Mucosa of descending colon (tissue), 3 donors: ENCODE results near the gene FGF9. TPM values are rescaled to one million over a fixed set of nuclear protein-coding genes. Genes with fewer than 3 reads are reported as not detected.

Experiments
- ATAC-seq: fragments of 200-7000 bp; cut with Tn5 transposase; one replicate; pipeline ENCODE4 v1.9.1; 2020; ENCODE audit warnings: mild to moderate bottlenecking, moderate library complexity
- DNase-seq, 3 donors: peaks; one replicate each; pipeline ENCODE4 v3.0.0-alpha.2; 2020
- H3K36me3 ChIP-seq: fragments of 200-600 bp; one replicate; pipeline ENCODE4 v1.8.0; 2021; ENCODE audit warnings: low read depth, mild to moderate bottlenecking
- H3K4me1 ChIP-seq: fragments of 200-600 bp; one replicate; pipeline ENCODE4 v1.8.0; 2021; ENCODE audit warnings: low read depth, mild to moderate bottlenecking
- H3K4me3 ChIP-seq: fragments of 200-600 bp; one replicate; pipeline ENCODE4 v1.8.0; 2021; ENCODE audit warnings: mild to moderate bottlenecking
- H3K9me3 ChIP-seq: fragments of 200-600 bp; one replicate; pipeline ENCODE4 v1.8.0; 2021; ENCODE audit warnings: mild to moderate bottlenecking
- intact Hi-C, 2 donors: fragments of 100-400 bp; cut with DNase I in 1 of 2; cut with micrococcal nuclease in 1 of 2; formaldehyde crosslinking; loops; one replicate each; pipeline versions ENCODE4 v1.11.0 to v1.11.1; 2022; cut with DNase I, micrococcal nuclease
- total RNA-seq, 3 donors: library from RNA; stranded (reverse); fragmentation: NEBNext Ultra II Directional in 2 of 3; extraction: Animal tissue kit (Norgen Biotek cat#: 25700) in 2 of 3; gene quantifications; one replicate each; pipeline versions ENCODE4 v1.2.1 to v1.2.4, GENCODE V29; 2021 to 2023
- TF ChIP-seq, protein P1 (sequence below): fragments of 200-600 bp; IDR thresholded peaks from one replicate; pipeline ENCODE4 v1.8.0; 2022; ENCODE audit warnings: antibody characterized with exemption, mild to moderate bottlenecking
- donor health status: DM: no; HTN: no; CAD: no; lungs with moderate emphysema.
- donor health status: DM: no; HTN: no; CAD: no.
- donor health status: DM: no; HTN: yes; CAD: no.

Gene FGF9
- total RNA-seq, 3 donors from 2014 or later = 1.2 to 2.6 (median 2.3) TPM

DNA sequence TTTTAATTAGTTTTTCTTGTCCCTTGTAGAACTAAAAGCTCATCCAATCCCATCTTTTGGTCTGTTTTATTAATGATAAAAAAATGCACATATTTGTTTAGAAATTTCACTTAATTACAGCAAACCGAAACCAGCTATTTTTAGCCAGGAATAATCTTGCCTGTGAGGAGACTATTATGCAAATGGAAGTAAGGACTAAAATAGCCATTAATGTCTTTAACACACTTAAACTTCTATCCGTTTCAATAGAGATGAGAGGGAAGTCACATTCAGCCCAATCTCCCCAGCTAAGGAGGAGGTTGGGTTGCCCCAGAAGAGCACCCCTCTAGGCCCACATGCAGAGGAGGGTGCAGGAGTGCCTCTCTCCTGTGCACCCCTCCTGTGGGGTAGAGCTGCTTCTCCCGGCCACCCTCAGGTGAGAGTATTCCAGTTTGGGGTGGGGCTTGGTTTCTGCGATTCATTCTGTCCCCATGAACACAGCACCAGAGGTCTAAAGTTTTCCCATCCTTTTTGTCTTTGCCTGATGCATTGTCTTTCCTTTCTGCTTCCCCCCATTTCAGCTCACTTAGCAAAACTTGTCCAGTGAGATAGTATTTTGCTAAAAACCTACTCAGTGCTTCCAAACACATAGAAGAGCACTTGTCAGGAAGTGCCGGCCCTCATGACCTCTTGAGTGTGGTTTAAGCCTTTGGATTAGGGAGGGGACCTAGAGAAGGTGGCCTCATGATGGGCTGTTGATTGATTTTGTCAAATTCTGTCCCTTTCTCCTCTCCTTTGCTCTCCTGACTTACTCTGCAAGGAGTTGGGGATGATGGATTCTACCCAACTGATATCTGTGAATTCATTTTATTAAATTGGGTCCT lies 28.2 kb downstream of the FGF9 start:
- Histone ChIP-seq H3K9me3 (no peaks in the 10 kb centered on the region), H3K36me3 (no peaks in the 10 kb centered on the region), H3K4me1 (no peaks in the 10 kb centered on the region), H3K4me3 (no peak overlapping the region)
- intact Hi-C loops = no loop called here
- TF ChIP-seq, protein P1, sequence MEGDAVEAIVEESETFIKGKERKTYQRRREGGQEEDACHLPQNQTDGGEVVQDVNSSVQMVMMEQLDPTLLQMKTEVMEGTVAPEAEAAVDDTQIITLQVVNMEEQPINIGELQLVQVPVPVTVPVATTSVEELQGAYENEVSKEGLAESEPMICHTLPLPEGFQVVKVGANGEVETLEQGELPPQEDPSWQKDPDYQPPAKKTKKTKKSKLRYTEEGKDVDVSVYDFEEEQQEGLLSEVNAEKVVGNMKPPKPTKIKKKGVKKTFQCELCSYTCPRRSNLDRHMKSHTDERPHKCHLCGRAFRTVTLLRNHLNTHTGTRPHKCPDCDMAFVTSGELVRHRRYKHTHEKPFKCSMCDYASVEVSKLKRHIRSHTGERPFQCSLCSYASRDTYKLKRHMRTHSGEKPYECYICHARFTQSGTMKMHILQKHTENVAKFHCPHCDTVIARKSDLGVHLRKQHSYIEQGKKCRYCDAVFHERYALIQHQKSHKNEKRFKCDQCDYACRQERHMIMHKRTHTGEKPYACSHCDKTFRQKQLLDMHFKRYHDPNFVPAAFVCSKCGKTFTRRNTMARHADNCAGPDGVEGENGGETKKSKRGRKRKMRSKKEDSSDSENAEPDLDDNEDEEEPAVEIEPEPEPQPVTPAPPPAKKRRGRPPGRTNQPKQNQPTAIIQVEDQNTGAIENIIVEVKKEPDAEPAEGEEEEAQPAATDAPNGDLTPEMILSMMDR = no peak
- DNase-seq = no peak
- no peak for ATAC-seq

DNA sequence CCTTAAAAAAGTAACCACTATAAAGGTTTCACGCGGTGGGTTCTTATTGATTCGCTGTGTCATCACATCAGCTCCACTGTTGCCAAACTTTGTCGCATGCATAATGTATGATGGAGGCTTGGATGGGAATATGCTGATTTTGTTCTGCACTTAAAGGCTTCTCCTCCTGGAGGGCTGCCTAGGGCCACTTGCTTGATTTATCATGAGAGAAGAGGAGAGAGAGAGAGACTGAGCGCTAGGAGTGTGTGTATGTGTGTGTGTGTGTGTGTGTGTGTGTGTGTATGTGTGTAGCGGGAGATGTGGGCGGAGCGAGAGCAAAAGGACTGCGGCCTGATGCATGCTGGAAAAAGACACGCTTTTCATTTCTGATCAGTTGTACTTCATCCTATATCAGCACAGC lies 30.6 kb downstream of the FGF9 start:
- no peak for DNase-seq

DNA sequence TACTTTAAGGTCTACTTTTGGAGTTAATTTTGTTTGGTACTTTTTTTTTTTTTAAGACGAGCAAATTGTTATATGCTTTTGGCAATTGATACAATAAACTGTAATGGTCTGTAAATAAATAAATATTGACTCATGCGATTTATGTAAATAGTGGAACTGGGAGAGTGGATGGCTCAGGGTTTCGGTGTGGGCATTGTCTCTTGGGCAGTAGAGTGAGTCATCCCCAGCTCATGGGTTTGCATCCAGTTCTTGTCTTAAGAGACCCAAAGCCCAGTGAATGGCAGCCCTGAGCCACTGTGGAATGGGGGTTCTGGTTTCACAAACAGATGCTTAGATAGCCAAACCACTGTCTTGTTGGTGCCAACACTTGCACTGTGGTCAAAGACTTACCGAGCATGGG lies 33.0 kb downstream of the FGF9 start:
- no peak overlapping the region for H3K4me3 ChIP-seq
- DNase-seq (no peak), ATAC-seq (peak; percentile 44)
- TF ChIP-seq, protein P1 = no peak
- intact Hi-C loops = no loop called here
- no peaks in the 10 kb centered on the region for H3K4me1 ChIP-seq
- H3K9me3 ChIP-seq = no peaks in the 10 kb centered on the region
- H3K36me3 ChIP-seq = no peaks in the 10 kb centered on the region

More for the DNA sequence above, 30.6 kb downstream of the FGF9 start:
- no peaks in the 10 kb centered on the region for H3K9me3 ChIP-seq
- no peak for ATAC-seq
- no peaks in the 10 kb centered on the region for H3K36me3 ChIP-seq
- no peak overlapping the region for H3K4me3 ChIP-seq
- intact Hi-C loops = no loop called here
- no peaks in the 10 kb centered on the region for H3K4me1 ChIP-seq
- TF ChIP-seq, protein P1 = no peak

DNA sequence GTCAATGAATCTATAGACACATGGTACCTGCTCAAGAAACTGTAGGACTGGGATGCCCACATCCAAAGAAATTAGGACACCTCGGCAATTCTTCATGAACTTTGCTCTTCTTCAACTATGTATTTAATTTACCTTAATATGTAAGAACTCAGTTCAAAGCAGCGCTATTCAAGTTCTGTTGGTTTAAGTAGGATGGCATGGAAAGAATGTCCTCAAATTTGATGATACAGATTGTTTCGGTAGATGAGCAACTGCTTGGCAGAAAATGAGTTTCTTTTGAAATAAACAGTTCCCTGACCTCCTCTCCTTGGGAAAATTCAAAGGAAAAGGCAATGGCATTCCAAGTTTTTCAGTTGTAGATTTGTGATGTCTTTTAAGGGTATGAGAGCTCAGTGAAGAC lies 36.7 kb downstream of the FGF9 start:
- intact Hi-C loops = no loop called here
- DNase-seq (no peak), ATAC-seq (no peak)
- Histone ChIP-seq H3K4me1 (no peaks in the 10 kb centered on the region), H3K9me3 (no peaks in the 10 kb centered on the region), H3K36me3 (no peaks in the 10 kb centered on the region), H3K4me3 (no peak overlapping the region)
- TF ChIP-seq, protein P1 = no peak

DNA sequence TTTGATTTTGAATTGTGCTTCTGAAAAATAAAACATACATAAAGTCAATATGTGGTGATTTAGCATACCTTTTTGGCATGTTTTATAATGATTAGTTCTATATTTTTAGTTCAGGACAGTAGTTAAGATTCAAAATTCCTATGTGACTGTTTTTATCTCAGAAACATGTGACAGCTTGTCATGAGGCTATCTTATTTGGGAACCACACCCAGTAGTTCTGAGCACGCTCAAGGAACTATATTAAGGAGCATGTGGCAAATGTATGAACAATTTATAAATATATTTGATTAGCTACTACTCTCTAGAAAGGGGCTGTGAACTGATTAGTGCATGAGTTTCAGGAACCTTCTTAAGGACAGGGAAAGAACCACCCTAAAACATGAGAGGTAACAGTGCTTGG lies 38.8 kb downstream of the FGF9 start:
- ATAC-seq (no peak), DNase-seq (no peak)
- TF ChIP-seq, protein P1 = no peak
- Histone ChIP-seq H3K4me3 (no peak overlapping the region), H3K9me3 (no peaks in the 10 kb centered on the region), H3K36me3 (no peaks in the 10 kb centered on the region), H3K4me1 (no peaks in the 10 kb centered on the region)
- intact Hi-C loops = no loop called here
